Stimulated activated CD8-positive, alpha-beta memory T cell treated with anti-CD3 and anti-CD28 coated beads, Interleukin-12 subunit alpha, Interleukin-12 subunit beta, amount 100 ng/mL, for 24 hours (primary cell): Measurements from ENCODE around the gene SLC39A6.

Source experiments
- DNase-seq: peaks from one replicate; pipeline ENCODE4 v3.0.0-alpha.2; 2020; ENCODE audit errors: extremely low read depth

The SLC39A6 gene

DNA sequence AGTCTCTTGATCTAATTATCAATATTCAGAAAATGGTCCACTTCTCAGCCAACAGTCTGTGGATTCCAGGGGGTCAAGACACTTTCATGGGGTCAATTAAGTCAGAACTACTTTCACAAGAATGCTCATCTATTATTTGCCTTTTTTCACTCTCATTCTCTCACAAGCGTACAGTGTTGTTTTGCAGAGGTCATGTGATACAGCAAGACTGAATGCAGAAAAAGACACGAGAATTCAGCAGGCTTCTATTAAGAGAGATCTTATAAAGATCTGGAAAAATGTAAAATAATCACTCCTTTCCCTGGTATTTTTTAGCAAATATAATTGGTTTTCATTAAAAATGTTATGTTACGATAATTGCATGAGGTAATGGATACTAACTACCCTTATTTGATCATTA is 70.5 kb downstream of the SLC39A6 start:
- no peak for DNase-seq
